ENCODE results near the gene PSMD14.

Gene PSMD14

DNA sequence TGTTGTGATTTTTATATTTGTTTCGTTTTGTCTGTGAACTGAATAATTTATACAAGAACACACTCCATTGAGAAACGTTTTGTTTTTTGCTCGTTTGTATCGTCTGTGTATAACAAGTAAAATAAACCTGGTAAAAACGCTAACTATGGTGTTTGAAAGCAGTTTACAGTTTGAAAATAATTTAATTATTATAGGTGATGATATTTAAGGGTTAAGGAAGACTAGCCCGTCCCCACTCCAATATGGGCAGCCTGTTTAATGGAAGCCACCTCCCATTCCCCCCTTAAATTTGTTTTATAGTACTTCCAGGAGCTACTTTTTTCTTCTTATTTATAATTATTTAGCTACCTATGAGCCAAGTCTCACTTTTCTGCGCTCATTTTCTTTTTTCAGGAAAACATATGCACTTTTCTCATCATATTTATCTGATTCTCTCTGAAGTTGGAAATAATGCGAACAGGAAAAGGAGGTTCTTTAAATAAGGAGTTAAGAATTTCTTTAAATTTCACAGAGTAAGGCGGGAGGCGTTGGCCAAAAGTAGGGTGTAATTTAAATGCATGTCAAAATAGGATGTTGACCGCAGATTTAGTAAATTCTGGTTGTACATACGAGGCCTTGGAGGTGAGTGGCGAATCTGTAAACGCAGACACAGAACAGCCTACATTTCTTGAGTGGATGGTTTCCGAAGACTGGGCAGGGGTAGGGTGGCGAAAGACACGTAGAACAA lies 117.7 kb downstream of the PSMD14 start:
- TF ChIP-seq, protein P1, sequence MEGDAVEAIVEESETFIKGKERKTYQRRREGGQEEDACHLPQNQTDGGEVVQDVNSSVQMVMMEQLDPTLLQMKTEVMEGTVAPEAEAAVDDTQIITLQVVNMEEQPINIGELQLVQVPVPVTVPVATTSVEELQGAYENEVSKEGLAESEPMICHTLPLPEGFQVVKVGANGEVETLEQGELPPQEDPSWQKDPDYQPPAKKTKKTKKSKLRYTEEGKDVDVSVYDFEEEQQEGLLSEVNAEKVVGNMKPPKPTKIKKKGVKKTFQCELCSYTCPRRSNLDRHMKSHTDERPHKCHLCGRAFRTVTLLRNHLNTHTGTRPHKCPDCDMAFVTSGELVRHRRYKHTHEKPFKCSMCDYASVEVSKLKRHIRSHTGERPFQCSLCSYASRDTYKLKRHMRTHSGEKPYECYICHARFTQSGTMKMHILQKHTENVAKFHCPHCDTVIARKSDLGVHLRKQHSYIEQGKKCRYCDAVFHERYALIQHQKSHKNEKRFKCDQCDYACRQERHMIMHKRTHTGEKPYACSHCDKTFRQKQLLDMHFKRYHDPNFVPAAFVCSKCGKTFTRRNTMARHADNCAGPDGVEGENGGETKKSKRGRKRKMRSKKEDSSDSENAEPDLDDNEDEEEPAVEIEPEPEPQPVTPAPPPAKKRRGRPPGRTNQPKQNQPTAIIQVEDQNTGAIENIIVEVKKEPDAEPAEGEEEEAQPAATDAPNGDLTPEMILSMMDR (conservative IDR thresholded peaks at IDR 0.05; ENCODE audit: low read depth, low read length): no peak
- H3K4me3 ChIP-seq (ENCODE audit: low read depth, low read length): no peak overlapping the region
- no peak for DNase-seq (ENCODE audit: low read depth)

DNA sequence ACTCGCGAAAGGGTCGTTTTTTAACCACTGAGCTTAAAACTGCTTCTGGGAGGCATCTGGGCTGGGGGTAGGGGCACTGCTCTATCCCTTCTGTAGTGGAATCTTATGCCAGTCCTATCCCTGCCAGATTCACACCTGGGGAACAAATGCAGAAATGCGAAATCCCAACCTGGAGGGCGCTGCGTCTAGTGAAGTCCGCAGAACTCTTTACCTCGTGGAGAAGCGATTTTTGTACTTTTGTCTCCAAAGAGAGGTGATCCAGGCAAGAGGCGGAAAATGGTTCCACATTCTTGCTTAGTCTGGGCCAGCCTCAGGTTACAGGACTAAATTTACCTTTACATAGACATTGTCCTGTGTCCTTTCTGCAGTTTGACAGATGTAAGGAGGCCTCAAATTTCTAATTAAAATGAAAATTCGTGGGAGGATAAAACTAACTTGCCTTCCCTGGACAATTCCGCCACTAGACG lies 118.3 kb downstream of the PSMD14 start:
- no peak for DNase-seq (ENCODE audit: low read depth)
- H3K4me3 ChIP-seq (ENCODE audit: low read depth, low read length): no peak overlapping the region

DNA sequence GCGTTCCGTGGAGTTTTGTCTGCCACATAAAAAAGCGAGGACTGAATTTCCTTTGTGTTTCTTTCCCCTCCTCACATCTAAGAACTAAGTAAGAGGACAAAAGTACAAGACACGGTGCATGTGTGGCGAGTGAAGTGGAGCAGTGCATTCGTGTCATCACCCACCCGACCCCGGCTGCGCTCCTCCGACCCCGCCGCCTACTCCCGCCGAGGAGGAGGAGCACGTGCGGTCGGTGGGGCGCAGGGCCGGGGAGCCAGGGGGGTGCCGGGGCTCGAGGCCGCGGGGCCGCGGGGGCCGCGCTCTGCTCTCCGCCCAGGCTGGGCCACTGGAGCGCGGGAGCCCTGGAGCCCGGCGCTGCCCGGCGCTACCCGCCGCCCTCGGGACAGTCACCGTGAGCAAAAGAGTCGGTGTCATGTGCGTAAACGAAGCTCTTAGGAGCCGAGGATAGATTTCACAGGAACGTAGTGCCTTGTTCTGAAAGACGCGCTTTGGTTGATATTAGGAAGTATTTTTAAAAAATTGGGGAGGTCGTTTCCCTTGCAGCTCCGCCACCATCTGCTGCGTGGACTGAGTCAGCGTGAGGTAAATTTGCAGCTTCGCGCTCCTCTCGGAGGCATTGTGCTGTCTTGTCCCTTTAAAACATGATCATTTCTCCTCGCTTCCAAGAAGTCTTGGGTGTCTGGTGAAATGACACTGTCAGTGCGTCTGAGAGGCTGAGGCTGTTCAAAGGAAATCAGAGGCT lies 118.9 kb downstream of the PSMD14 start:
- H3K4me3 ChIP-seq (ENCODE audit: low read depth, low read length): no peak overlapping the region
- TF ChIP-seq, protein P1 (conservative IDR thresholded peaks at IDR 0.05; ENCODE audit: low read depth, low read length): no peak
- peak; percentile 54 for DNase-seq (ENCODE audit: low read depth)

More for the DNA sequence above, 118.3 kb downstream of the PSMD14 start:
- TF ChIP-seq, protein P1 (conservative IDR thresholded peaks at IDR 0.05; ENCODE audit: low read depth, low read length): peak; percentile 80

DNA sequence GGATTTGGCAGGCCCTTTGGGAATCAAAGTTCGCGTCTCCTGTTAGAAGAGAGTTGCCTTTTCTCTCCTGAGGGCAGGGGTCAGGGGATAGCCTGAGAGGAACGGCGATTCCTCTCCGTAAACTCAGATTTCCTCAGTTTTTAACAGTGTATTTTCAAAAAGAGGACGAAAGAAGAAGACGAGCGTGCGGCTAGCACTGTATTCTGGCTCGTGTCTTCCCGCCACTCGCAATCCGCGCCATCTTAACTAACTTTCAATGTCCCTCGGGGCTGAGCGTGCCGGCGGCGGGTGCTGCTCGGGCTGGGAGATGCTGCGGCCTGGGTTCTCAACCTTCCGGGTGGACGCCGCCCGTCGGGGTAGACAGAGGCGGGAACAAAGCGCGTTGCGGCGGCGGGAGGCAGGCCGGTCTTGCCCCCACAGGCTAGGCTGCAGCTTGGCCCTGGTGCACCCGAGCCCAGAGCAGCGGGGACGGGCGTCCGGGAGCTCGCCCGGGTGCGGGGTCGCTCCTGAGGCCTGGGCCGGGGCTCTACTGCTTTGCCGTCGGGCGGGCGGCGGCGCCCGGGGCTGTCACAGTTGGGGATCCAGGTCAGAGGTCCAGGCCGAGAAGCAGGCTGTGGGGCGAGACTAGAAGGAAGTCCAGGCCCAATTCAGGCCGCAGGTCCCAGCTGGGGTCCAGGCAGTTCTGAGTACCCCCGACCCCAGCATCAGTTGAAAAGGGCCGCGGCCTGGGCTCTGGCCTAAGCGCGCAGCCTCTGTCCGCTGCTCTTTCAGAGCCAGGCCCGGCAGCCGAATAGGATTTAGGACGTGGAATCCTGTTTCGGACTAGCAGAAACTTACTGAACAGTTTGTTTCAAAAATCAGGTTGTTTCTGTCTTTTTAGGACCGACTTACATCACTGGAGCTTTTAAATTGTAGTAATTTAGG lies 119.7 kb downstream of the PSMD14 start:
- TF ChIP-seq, protein P1 (conservative IDR thresholded peaks at IDR 0.05; ENCODE audit: low read depth, low read length): no peak
- DNase-seq (ENCODE audit: low read depth): no peak
- no peak overlapping the region for H3K4me3 ChIP-seq (ENCODE audit: low read depth, low read length)

DNA sequence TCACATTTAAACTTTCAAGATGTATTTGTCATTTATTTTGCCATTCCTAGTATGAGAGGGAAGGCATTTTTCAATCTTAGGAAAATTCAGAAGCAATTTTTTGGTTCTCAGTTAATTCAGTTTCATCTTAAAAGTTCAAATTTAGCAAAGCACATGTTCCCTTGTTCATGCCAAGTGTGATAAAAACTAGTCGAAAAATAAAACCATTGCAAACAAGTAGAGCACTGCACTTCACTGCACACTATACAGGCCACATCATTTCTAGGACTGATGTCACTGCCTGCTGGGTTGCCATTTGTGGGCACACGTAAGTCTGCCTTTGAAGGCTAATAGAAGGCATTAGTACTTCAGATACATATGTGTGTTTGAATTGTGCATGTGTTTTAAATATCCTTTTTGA lies 122.2 kb downstream of the PSMD14 start:
- no peak for DNase-seq (ENCODE audit: low read depth)
- TF ChIP-seq, protein P1 (conservative IDR thresholded peaks at IDR 0.05; ENCODE audit: low read depth, low read length): no peak
- no peak overlapping the region for H3K4me3 ChIP-seq (ENCODE audit: low read depth, low read length)

DNA sequence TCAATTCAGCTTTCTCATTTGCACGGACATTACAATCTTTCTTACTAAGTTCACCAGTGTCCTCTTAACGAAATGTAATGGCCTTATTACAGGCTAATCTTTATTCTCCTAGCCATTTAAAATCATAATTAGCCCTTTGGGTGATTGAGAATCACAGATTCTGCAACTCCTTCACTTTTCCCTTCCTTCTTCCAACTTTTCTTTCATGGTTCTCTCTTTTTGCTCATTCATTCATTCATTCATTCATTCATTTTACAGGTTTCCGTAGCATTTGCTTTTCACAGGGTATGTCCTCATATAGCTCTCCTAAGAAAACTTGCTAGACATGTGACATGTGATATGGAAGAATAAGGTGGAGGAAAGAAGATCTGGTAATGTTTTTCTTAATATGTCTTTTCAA lies 123.9 kb downstream of the PSMD14 start:
- no peak overlapping the region for H3K4me3 ChIP-seq (ENCODE audit: low read depth, low read length)
- no peak for DNase-seq (ENCODE audit: low read depth)
- TF ChIP-seq, protein P1 (conservative IDR thresholded peaks at IDR 0.05; ENCODE audit: low read depth, low read length): no peak

Data from choroid plexus epithelial cell (primary cell).